Activated CD8-positive, alpha-beta T cell treated with anti-CD3 and anti-CD28 coated beads for 36 hours (primary cell): ENCODE data around the gene DROSHA. TPM values are rescaled to one million over a fixed set of nuclear protein-coding genes. Genes with fewer than 3 reads are reported as not detected.

Source experiments
- ATAC-seq: fragments of 200-7000 bp; cut with Tn5 transposase; one replicate; pipeline ENCODE4 v1.10.0; 2021; ENCODE audit warnings: mild to moderate bottlenecking, moderate library complexity
- CTCF ChIA-PET: fragments of 350-600 bp; sonication (Branson Sonifier 250); formaldehyde crosslinking; loops from one replicate; lab custom pipeline; 2021; ENCODE audit warnings: antibody characterized with exemption; lab: Charles Lee
- POLR2A ChIA-PET: fragments of 350-600 bp; sonication (Branson Sonifier 250); formaldehyde crosslinking; loops from one replicate; lab custom pipeline; 2021; ENCODE audit warnings: antibody characterized with exemption; lab: Charles Lee
- DNase-seq: peaks from one replicate; pipeline ENCODE4 v3.0.0-alpha.2; 2020
- H3K27ac Mint-ChIP-seq: one replicate; pipeline ENCODE4 v1.8.0; 2021; ENCODE audit warnings: mild to moderate bottlenecking, mixed read lengths
- H3K27me3 Mint-ChIP-seq: one replicate; pipeline ENCODE4 v1.8.0; 2021; ENCODE audit warnings: mixed read lengths
- H3K36me3 Mint-ChIP-seq: one replicate; pipeline ENCODE4 v1.8.0; 2021; ENCODE audit warnings: low read depth, mixed read lengths
- H3K4me1 Mint-ChIP-seq: one replicate; pipeline ENCODE4 v1.8.0; 2021; ENCODE audit warnings: low read depth, mixed read lengths
- H3K4me3 Mint-ChIP-seq: one replicate; pipeline ENCODE4 v1.8.0; 2021; ENCODE audit warnings: mild to moderate bottlenecking, moderate library complexity, mixed read lengths
- H3K9me3 Mint-ChIP-seq: one replicate; pipeline ENCODE4 v1.8.0; 2021; ENCODE audit warnings: mixed read lengths
- intact Hi-C: fragments of 100-400 bp; cut with micrococcal nuclease; formaldehyde crosslinking; loops from one replicate; pipeline ENCODE4 v1.10.0; 2022
- total RNA-seq, 2 experiments: library from RNA; stranded (reverse); gene quantifications; one replicate each; pipeline ENCODE4 v1.2.3, GENCODE V29; 2021
- TF ChIP-seq, protein P1 (sequence below): fragments of 200-600 bp; IDR thresholded peaks from one replicate; pipeline ENCODE4 v1.8.0; 2022; ENCODE audit warnings: antibody characterized with exemption, mild to moderate bottlenecking

DROSHA gene
- total RNA-seq, 2 experiments from 2014 or later: 57.8 to 61.0 TPM

GRCh38 chr5:31435730-31436129 lies 96.2 kb downstream of the DROSHA start:
- Mint-ChIP-seq H3K36me3 (peaks cover 38% of the 10 kb centered on the region), H3K27me3 (no peaks in the 10 kb centered on the region), H3K4me1 (peaks cover 3% of the 10 kb centered on the region), H3K9me3 (no peaks in the 10 kb centered on the region), H3K4me3 (no peak overlapping the region), H3K27ac (no peak overlapping the region)
- ChIA-PET POLR2A (no interaction called here), CTCF (no interaction called here)
- DNase-seq (no peak), ATAC-seq (no peak)
- intact Hi-C loops: no loop called here
- TF ChIP-seq, protein P1, sequence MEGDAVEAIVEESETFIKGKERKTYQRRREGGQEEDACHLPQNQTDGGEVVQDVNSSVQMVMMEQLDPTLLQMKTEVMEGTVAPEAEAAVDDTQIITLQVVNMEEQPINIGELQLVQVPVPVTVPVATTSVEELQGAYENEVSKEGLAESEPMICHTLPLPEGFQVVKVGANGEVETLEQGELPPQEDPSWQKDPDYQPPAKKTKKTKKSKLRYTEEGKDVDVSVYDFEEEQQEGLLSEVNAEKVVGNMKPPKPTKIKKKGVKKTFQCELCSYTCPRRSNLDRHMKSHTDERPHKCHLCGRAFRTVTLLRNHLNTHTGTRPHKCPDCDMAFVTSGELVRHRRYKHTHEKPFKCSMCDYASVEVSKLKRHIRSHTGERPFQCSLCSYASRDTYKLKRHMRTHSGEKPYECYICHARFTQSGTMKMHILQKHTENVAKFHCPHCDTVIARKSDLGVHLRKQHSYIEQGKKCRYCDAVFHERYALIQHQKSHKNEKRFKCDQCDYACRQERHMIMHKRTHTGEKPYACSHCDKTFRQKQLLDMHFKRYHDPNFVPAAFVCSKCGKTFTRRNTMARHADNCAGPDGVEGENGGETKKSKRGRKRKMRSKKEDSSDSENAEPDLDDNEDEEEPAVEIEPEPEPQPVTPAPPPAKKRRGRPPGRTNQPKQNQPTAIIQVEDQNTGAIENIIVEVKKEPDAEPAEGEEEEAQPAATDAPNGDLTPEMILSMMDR: no peak

GRCh38 chr5:31434898-31435297 lies 97.0 kb downstream of the DROSHA start:
- POLR2A ChIA-PET: no interaction called here
- no peak for ATAC-seq
- Mint-ChIP-seq H3K36me3 (peaks cover 42% of the 10 kb centered on the region), H3K4me1 (peaks cover 3% of the 10 kb centered on the region), H3K9me3 (no peaks in the 10 kb centered on the region), H3K27ac (no peak overlapping the region), H3K27me3 (no peaks in the 10 kb centered on the region), H3K4me3 (no peak overlapping the region)
- intact Hi-C loops: no loop called here
- CTCF ChIA-PET: no interaction called here
- no peak for DNase-seq
- TF ChIP-seq, protein P1: no peak

- Mint-ChIP-seq H3K9me3 (no peaks in the 10 kb centered on the region), H3K27ac (no peak overlapping the region), H3K4me3 (no peak overlapping the region), H3K4me1 (no peaks in the 10 kb centered on the region), H3K27me3 (no peaks in the 10 kb centered on the region), H3K36me3 (peaks cover 38% of the 10 kb centered on the region)
- intact Hi-C loops: no loop called here
- CTCF ChIA-PET: no interaction called here
- DNase-seq: no peak
- TF ChIP-seq, protein P1: no peak
- ATAC-seq: no peak
- POLR2A ChIA-PET: no interaction called here
Observed at GRCh38 chr5:31433229-31433628, 98.7 kb downstream of the DROSHA start.

DNA sequence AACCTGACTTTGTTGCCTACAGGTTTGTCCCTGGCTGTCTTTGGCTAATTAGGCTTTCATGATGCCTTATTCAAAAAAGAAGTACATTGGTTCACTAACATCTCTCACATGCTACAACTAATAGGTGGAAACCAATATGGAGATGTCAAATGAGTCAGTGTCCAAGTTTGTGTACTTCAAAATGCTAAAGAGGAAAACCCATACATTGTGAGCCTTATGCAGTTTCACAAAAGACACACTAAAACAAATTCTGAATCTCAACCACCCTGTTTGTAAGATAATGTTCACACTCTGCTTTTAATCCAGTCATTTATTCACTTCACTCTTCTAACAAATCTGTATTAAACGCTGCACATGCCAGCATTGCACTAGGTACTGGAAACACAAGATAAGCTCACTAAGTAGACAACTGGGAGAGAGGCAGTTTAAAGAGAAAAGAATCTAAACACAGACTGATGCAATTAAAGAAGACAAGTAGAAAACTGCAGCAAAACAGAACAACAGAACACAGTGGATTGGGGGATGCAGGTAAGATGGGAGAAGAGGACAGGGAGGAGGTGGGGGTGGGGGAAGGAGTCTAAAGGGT lies 104.1 kb downstream of the DROSHA start:
- ChIA-PET CTCF (no interaction called here), POLR2A (no interaction called here)
- DNase-seq: no peak
- TF ChIP-seq, protein P1: no peak
- no peaks in the 10 kb centered on the region for H3K4me1 Mint-ChIP-seq
- no peaks in the 10 kb centered on the region for H3K9me3 Mint-ChIP-seq
- H3K36me3 Mint-ChIP-seq: peaks cover 45% of the 10 kb centered on the region
- no peak overlapping the region for H3K27ac Mint-ChIP-seq
- intact Hi-C loops: no loop called here
- no peaks in the 10 kb centered on the region for H3K27me3 Mint-ChIP-seq
- H3K4me3 Mint-ChIP-seq: no peak overlapping the region
- no peak for ATAC-seq

DNA sequence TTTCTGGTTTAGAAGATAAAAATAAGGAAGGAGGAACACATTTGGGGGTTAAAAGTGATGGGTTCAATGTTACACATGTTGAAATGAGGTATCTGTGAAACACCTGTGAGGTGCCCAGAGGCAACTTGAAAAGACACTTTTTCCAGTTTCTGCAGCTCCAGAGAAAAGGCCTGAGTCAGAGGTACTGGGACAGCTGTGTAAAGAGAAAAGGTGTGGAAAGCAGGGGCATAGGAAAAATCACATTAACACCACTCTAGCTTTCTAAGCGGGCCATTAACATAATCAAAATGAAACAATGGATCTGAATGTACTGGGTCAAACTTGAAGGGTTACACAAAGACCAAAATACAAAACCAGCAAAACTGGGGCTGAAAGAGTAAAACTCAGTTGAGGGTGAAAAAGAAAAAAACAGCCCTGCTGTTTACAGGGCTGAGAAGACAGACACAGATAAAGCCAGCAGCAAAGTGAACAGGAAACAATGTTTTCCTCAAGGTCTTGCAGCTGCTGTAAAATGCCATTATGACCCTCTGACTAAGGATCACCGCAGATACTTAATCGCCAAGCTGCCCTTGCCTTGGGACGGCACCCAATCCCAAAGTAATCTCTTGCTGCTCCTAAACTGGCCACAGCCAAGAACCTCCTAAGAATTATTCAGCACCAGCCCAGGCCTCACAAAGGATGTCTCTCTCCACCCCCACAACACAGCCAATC lies 104.7 kb downstream of the DROSHA start:
- H3K4me3 Mint-ChIP-seq: no peak overlapping the region
- H3K27ac Mint-ChIP-seq: no peak overlapping the region
- CTCF ChIA-PET: interaction anchor here (1.2 kb wide), 1 partner anchor 666 kb away, joined by 3 read pairs; no protein-coding TSS in a partner anchor
- H3K4me1 Mint-ChIP-seq: peaks cover 4% of the 10 kb centered on the region
- TF ChIP-seq, protein P1: no peak
- no peaks in the 10 kb centered on the region for H3K27me3 Mint-ChIP-seq
- no peak for ATAC-seq
- POLR2A ChIA-PET: no interaction called here
- H3K9me3 Mint-ChIP-seq: no peaks in the 10 kb centered on the region
- peaks cover 45% of the 10 kb centered on the region for H3K36me3 Mint-ChIP-seq
- no peak for DNase-seq
- intact Hi-C loops: no loop called here
